Measurements from ENCODE around the gene PKN2.

GRCh38 chr1:88801575-88802208 lies 117.6 kb downstream of the PKN2 start:
- TF ChIP-seq MAX (CRISPR knock-in tag; IDR thresholded peaks at IDR 0.05) = no peak
- no peak for TF ChIP-seq ELF1 (tag; IDR thresholded peaks at IDR 0.05)
- TF ChIP-seq CTCF (IDR thresholded peaks at IDR 0.05 in 2 of 3, conservative IDR thresholded peaks at IDR 0.05 in 1 of 3; ENCODE audit: insufficient read depth in 2 of 3, low read depth in 1 of 3, low read length in 3 of 3) = no peak
- TF ChIP-seq TAL1 (IDR thresholded peaks at IDR 0.05) = no peak
- no peak for TF ChIP-seq ELF4 (CRISPR knock-in tag; IDR thresholded peaks at IDR 0.05)
- TF ChIP-seq POLR2AphosphoS5 (IDR thresholded peaks at IDR 0.05; ENCODE audit: control insufficient read depth, insufficient read depth, low read depth, low read length) = no peak
- no peak for TF ChIP-seq HDAC2 (IDR thresholded peaks at IDR 0.05)
- 0 out of 2 replicates have a peak, but pooled peaks have one; percentile 7 for TF ChIP-seq CEBPB (tag; IDR thresholded peaks at IDR 0.05)

Measured in K562 (cell line).